NCI-H524 treated with DMSO at 0.1 percent for 48 hours (cell line): ENCODE measurements around the gene FHIT.
A peak's percentile ranks its signal among the peaks of the same experiment; 100 is the strongest.
"Not testable (repeated sequence)": the region's sequence is repeated elsewhere in the genome, so short reads cannot be mapped to it uniquely, and the experiment has no call there.

ENCODE experiments used
- DNase-seq: peaks from one replicate; lab custom pipeline; 2025; lab: John Stamatoyannopoulos, UW

The FHIT gene

DNA sequence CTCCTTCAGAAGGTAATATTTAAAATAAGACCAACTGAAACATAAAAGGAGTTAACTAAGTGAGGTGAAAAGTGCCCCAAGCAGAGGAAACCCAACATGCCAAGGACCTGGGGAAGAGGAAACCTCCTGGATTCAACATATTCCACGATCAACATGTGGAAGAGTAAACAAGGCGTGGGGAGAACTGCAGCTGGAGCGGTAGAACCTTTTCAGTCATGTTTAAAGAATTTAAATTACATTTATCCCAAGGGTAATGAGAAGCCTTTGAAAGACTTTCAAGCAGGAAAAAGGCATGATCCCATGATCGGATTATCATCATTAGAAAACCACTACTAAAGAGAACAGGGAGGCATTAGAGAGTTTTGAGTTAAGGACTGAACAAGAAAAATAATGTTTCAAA, 330.7 kb downstream of the FHIT start:
- DNase-seq, result no peak

- no peak for DNase-seq
These were observed 332.0 kb downstream of the FHIT start for GRCh38 chr3:60919296-60919695.

DNA sequence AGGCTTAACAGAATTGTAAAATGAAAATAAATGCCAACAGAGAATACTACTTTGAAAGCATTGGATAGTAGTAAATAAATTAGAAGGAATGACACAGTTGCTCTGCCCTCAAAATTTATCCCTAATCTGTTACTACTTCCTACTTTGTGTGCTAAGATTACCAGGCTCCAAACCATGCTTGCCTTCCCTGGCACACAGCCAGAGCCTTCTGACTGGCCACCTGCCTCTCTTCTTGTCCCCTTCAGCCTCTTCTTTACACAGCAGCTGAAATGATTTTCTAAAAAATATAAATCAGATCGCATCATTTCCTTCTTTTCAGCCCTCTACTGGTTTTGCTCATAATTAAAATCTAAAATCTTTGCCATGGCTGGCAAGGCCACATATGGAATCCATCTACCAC, 334.1 kb downstream of the FHIT start:
- peak; percentile 40 for DNase-seq

DNA sequence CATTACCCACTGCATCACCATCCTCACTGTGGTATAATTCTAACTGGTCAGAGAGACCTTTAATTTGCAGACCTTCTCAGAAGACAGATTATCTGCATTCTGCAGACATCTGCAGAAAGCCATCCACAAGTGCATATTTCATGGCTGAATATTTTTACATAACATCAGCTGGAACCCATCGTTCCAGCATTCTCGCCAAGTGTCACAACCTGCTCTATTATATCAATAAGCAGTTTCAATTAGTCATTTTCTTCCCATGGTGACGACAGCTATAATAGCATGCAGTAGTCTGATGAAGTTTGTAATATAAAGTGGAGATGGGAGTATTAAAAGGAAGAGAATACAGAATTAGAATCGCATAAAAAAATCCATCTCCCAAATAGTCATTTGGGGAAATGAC, 334.7 kb downstream of the FHIT start:
- DNase-seq, result no peak

- no peak for DNase-seq
These were observed 337.8 kb downstream of the FHIT start for GRCh38 chr3:60913474-60913873.

GRCh38 chr3:60912876-60913275, 338.4 kb downstream of the FHIT start:
- DNase-seq, result no peak

DNA sequence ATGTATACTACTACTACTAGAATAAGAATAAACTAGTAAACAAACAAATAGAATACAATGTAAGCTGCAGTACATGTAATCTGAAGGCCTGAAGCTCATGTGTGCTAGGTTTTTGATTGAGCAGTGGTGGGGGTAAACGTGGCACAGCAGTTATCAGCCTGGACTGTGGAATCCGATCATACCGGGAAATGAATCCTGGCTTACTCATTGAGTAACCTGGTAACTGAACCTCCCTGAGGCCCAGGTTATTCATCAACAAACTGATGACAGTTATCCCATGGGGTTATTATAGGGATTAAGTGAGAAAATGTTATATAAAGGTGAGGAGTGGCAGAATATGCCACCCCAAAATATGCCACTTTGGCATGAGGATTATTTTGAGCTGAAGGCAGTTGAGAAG, 339.1 kb downstream of the FHIT start:
- DNase-seq, result no peak

GRCh38 chr3:60909526-60909925, 341.7 kb downstream of the FHIT start:
- DNase-seq, result no peak

DNA sequence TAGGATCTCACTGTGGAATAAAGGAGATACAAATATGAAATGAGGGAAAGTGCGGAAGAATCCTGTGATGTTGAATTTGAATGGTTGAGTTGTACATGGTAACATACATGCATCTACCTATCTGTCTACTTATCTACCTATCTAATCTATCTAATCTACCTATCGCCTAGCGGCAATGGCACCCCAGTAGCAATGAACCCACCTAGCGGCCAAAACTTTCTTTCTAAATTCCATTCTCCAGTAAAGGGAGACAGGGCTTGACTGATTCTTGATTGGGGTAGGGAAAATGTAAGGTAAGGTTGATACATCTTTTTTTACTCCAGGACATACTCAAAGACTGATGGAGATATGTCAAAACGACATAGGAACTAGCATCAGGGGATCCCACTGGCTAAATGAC, 345.0 kb downstream of the FHIT start:
- no peak for DNase-seq

DNA sequence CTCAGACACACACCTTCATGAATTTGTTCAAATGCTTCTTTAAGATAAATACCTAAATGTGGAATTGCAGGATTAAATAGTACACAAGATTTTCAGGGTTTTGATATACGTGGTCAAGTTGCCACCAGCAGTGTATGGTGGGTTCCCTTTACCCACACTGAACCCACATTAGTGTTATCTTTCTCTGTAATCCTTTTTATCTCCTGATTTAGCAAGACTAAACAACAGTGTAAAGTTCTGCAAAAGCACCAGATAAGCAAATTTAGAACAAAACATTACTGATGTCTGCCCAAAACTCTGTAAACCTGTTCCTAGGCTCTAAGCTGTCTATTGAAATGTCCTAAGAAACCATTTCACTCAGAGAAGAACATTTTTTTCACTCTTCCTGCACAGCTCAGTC, 352.9 kb downstream of the FHIT start:
- no peak for DNase-seq

DNA sequence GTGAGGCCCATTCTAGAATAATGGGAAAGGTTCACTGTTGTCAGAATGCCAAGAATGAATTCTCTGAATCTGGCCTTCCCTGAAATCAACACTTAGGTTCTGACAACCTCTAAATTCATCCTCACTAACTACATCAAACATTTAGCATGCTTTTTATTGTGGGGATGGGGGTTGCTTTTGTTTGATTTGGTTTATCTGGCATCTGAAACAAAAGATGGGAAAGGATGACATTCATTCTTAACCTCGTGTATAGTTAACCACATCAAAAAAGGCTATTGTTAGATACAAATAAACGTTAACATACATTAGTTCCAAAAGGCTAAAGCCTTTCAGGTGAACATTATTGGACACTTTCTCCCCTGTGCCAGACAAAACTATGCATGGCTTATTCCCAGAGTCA, 357.3 kb downstream of the FHIT start:
- DNase-seq, result no peak

DNA sequence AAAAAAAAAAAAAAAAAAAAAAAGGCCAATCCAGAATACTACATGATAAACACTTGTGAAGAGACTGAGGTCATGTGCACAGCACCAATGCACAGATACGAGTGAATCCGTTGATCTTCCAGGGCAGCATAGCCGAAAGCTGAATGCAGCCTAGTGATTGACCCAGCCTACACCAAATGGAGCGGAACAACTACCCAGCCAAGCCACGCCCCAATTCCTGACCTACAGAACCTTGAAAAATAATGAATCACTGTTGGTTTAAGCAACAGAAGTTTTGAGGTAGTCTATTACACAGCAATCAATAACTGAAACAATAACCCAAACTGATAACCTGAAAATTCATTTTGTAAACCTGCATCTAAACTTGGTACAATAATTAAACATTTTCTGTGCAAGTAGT, 361.0 kb downstream of the FHIT start:
- DNase-seq, result no peak

DNA sequence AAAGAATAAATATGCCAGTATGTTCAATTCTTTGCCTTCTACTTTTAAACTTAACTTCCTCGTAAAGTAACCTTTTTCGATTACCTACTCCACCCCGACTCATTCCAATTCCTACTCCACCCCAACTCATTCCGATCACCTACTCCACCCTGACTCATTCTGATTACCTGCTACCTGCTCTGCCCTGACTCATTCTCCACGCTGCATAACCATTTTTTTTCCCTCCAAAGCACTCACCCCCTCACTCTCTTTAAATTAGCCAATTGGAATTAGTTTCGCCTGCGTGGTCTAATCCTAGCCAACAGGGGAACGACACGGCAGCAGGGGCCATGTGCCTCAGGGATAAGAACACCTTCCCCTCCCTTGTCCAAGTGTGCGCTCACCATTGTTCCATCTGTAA, 362.3 kb downstream of the FHIT start:
- DNase-seq, result not testable (repeated sequence)

DNA sequence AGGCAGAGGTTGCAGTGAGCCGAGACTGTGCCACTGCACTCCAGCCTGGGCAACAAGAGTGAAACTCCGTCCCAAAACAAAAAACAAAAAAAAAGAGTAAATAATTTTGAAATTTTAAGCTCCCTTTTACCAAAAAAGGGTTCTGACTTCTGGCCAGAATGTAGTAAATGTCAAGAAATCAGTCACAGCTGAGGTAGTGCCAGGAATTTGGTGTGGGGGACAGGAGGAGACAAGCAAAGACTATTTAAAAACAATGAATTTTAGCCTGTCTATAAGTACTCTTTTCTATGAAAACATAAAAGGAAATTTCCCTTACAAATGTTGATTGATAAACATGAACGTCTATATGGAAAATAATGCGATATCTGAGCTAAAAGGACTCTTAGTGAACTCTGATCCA, 363.7 kb downstream of the FHIT start:
- no peak for DNase-seq

DNA sequence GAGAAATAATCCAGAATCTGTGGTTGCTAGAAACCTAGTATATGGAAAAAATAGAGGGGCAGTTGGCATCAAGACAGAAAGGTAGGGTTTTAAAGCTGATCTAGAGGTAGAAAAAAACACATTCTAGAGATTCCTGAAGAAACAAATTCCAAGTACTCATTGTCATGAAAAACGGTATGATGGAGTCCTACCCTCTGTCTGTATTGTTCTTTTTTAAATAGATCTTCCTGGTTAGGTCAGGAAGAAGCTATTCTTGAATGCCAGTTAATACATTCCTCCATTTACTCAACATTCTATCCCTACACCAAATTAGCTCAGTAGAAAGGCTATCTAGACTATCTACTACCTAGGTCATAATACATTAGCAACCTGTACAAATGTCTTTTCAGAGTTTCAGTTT, 364.7 kb downstream of the FHIT start:
- DNase-seq, result no peak

DNA sequence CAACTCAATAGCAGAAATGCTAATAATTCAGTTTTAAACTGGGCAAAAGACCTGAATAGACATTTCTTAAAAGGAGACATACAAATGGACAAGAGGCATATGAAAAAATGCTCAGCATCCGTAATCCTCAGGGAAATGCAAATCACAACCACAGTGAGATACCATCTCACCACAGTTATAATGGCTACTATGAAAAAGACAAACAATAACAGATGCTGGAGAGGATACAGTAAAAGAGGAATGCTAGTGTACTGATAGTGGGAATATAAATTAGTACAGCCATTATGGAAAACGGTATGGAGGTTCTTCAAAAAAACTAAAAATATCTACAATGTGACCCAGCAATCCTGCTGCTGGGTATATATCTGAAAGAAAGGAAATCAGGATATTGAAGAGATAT, 367.2 kb downstream of the FHIT start:
- no peak for DNase-seq

DNA sequence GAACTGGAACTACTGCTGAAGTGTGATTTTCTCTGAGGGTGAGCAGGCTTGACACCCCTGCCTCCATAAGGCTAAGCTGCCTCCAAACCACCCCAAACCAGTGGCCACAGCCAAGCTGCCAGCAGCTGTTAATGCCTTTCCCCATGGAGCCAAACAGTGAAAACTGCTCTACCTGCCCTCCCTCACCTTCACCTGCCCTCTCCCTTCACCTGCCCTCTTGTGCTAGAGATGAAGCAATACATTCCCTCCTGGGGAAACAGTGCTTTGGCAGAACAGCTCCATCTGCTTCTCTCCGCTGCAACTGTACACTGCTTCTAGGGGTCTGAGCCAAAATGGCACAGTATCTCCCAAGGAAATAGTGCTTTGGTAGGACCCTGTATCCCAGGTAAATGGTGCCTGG, 374.1 kb downstream of the FHIT start:
- no peak for DNase-seq

DNA sequence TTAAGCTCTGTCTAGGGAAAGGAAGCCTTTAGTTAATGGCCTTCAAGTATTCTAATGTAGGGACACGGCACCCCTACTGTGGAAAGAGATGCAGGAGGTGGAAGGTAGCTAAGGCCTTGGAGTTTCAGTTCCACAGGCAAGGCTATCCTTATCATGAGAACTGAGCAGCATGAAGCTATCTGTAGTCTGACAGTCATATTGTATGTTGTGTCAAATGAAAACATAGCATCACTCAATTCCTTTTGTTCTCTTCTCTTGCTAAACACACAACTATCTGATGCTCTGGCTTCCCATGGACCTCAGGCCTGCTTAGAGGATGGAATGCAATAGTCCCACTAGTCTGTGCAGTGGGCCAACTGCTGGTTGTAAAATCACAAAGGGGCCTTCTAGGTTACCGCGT, 380.9 kb downstream of the FHIT start:
- DNase-seq, result no peak

DNA sequence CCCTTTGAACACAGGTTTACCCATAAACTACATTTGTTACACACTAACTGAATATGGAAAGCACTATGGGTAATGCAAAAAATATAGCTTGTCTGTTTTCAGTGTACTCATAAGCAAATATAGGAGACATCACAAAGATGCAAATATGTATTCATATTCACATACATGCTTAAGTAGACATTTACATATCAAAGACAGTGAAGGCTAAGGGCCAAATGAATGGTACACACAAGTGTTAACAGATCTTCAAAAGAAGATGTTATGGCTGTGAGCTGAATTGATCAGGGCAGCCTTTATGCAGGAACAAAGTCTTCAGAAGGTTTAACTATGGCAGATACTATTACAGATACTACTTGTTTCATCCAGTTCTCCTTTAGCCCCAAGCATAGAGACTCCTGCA, 384.1 kb downstream of the FHIT start:
- no peak for DNase-seq

DNA sequence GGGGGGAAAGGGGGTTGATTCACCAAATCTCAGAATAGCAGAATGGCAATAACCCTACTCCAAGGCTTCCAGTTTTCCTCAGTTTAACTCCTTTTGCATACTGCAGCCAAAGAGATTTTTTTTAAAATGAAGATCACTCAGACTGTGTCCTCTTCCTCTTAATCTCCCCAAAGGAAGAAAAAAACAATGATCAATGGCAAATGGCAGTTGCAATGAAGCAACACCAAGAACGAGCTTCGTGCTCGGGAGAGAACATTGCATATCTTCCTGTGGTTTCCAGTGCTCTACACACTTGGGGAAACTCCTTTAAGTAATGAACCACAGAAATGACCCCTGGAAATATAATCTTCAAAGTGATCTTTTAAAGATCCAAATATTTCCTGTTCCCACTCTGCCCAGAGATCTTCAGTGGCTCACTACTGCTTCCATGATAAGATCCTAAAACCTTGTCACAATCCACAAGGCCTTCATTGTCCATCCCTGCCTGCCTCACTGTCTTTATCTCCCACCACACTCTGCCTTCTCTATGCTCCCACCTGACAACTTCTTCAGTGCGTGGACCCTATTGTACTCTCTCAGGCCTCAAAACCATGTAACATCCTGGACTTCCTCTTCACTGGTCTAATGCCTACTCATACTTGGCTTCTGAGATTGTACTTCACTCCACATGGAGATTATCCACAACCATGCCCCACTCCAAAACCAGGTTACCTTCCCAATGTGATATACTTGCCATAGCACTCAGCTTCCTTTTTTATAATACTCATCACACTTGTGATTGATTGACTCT, 394.8 kb downstream of the FHIT start:
- DNase-seq, result no peak

DNA sequence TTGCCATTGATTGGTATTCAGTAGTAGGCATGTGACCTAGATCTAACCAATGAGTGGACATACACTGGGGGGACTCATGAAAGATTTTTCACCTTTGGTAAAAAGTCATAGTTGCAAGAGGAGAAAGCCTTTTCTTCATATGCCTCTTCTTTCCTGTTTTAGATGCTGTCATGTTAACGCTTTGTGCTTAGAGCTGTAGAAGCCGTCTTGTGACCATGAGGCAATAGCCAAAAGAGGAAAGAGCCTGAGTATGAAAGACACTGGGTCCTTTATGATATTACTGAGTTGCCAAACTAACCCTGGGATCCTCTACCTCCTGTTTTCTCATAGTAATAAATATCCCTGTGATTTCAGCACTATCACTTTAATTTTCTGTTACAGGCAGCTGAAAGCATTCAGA, 396.0 kb downstream of the FHIT start:
- DNase-seq, result no peak

DNA sequence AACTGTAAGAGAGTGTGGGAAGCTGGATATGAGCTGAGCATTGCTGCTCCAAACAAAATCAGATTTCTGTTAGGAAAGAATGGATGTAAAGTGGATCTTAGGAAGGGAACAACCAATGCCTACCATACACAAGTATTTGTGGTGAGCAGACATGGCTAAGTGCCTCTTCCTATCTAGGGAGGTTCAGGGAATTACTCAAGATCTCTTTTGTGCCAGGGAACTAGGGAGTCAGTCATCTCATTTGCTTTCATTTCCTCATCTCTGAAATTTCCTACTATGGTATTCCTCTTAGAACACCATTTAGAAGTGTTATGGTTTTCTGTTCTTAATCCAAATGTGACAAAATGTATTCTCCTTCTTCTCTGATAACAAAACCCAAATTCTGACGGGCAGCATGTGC, 396.5 kb downstream of the FHIT start:
- no peak for DNase-seq

DNA sequence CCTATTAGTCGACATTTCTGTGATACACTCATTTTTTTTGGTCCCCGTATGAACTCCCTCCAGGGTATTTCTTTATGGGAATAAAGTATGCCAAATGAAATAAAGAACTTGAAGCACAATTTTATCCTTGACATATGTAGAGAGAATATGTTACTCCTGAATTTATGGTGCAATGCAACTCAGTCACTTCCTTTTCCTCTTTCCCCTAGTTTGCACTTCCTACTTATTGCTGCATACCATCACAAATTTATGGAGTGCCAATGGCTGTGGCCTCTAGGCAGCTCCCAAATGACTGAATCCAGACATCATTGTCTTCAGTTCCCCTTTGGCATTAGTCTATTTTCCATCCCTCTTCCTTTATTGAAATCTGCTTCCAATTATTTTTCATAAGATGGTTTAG, 403.5 kb downstream of the FHIT start:
- no peak for DNase-seq

- no peak for DNase-seq
These were observed 407.0 kb downstream of the FHIT start for GRCh38 chr3:60844256-60844655.

- DNase-seq, result no peak
These were observed 409.9 kb downstream of the FHIT start for GRCh38 chr3:60841355-60841754.
